HEK293 (cell line): Measurements from ENCODE around the gene BTC.

Experiments
- CTCF ChIA-PET: fragments of 350-600 bp; formaldehyde crosslinking; extraction: SDS; loops from one replicate; lab custom pipeline; 2021; ENCODE audit warnings: antibody characterized with exemption; lab: Yijun Ruan, JAX
- POLR2A ChIA-PET: fragments of 300-600 bp; formaldehyde crosslinking; extraction: SDS; loops from one replicate; lab custom pipeline; 2020; ENCODE audit warnings: antibody characterized with exemption, inconsistent platforms; lab: Yijun Ruan, JAX
- H3K27ac ChIP-seq: fragments of 200-500 bp; sonication (Bioruptor generic); 2 replicates; pipeline ENCODE4 v1.5.1; 2014; ENCODE audit warnings: low read depth, low read length, control low read depth, inconsistent platforms; ENCODE audit errors: extremely low read depth
- H3K36me3 ChIP-seq, 2 experiments: fragments of 200-500 bp in 1 of 2; sonication (Bioruptor generic) in 1 of 2; 1 replicate in 1 of 2; 2 replicates in 1 of 2; pipeline ENCODE4 v1.5.1; 2014 to 2017; ENCODE audit warnings: inconsistent platforms in 2 of 2, low read length in 2 of 2; ENCODE audit not compliant: control insufficient read depth in 2 of 2, insufficient read depth in 1 of 2
- H3K4me1 ChIP-seq: fragments of 200-500 bp; sonication (Bioruptor generic); 2 replicates; pipeline ENCODE4 v1.5.1; 2014; ENCODE audit warnings: mild to moderate bottlenecking, low read length, inconsistent platforms; ENCODE audit not compliant: control insufficient read depth, insufficient read depth
- H3K4me3 ChIP-seq: 2 replicates; pipeline ENCODE4 v1.5.1; 2011; ENCODE audit warnings: low read depth, mild to moderate bottlenecking, control low read depth, low read length, moderate library complexity
- H3K9me3 ChIP-seq: fragments of 200-500 bp; sonication (Bioruptor generic); 2 replicates; pipeline ENCODE4 v1.5.1; 2014; ENCODE audit warnings: low read depth, low read length, inconsistent platforms; ENCODE audit not compliant: control insufficient read depth, insufficient read depth
- KLF1 ChIP-seq: fragments of 450-650 bp; formaldehyde crosslinking; IDR thresholded peaks from 2 replicates; pipeline ENCODE4 v1.5.1; 2016; ENCODE audit warnings: missing biosample characterization, missing genetic modification characterization
- KLF8 ChIP-seq: fragments of 450-650 bp; formaldehyde crosslinking; IDR thresholded peaks from 2 replicates; pipeline ENCODE4 v1.5.1; 2016; ENCODE audit warnings: missing biosample characterization, missing genetic modification characterization
- MYNN ChIP-seq: fragments of 450-650 bp; formaldehyde crosslinking; IDR thresholded peaks from 2 replicates; pipeline ENCODE4 v1.5.1; 2016; ENCODE audit warnings: missing biosample characterization, missing genetic modification characterization, borderline replicate concordance
- SETDB1 ChIP-seq: IDR thresholded peaks from one replicate; pipeline ENCODE4 v1.6.1; 2017; ENCODE audit warnings: mild to moderate bottlenecking, low read length, moderate library complexity, mixed read lengths; ENCODE audit not compliant: insufficient read length
- SP3 ChIP-seq: fragments of 450-650 bp; formaldehyde crosslinking; IDR thresholded peaks from 2 replicates; pipeline ENCODE4 v1.5.1; 2016; ENCODE audit warnings: missing biosample characterization, missing genetic modification characterization
- YY1 ChIP-seq: fragments of 450-650 bp; formaldehyde crosslinking; IDR thresholded peaks from 2 replicates; pipeline ENCODE4 v1.5.1; 2018; ENCODE audit warnings: missing biosample characterization, missing genetic modification characterization
- ZFP69B ChIP-seq: fragments of 450-650 bp; formaldehyde crosslinking; IDR thresholded peaks from 2 replicates; pipeline ENCODE4 v1.5.1; 2016; ENCODE audit warnings: missing biosample characterization, missing genetic modification characterization
- ZNF223 ChIP-seq: fragments of 450-650 bp; formaldehyde crosslinking; IDR thresholded peaks from 2 replicates; pipeline ENCODE4 v1.5.1; 2016; ENCODE audit warnings: missing biosample characterization, missing genetic modification characterization
- ZNF335 ChIP-seq: fragments of 450-650 bp; formaldehyde crosslinking; conservative IDR thresholded peaks from 2 replicates; pipeline ENCODE4 v1.5.1; 2016; ENCODE audit warnings: missing biosample characterization, missing genetic modification characterization
- ZNF354C ChIP-seq: fragments of 450-650 bp; formaldehyde crosslinking; IDR thresholded peaks from 2 replicates; pipeline ENCODE4 v1.5.1; 2016; ENCODE audit warnings: missing biosample characterization, missing genetic modification characterization, low read depth, borderline replicate concordance
- ZNF548 ChIP-seq: fragments of 450-650 bp; formaldehyde crosslinking; IDR thresholded peaks from 2 replicates; pipeline ENCODE4 v1.5.1; 2016; ENCODE audit warnings: missing biosample characterization, missing genetic modification characterization
- ZNF549 ChIP-seq: fragments of 450-650 bp; IDR thresholded peaks from 2 replicates; pipeline ENCODE4 v1.5.1; 2018; ENCODE audit warnings: missing biosample characterization, missing genetic modification characterization, mild to moderate bottlenecking, inconsistent platforms, moderate library complexity
- ZNF555 ChIP-seq: fragments of 450-650 bp; formaldehyde crosslinking; conservative IDR thresholded peaks from 2 replicates; pipeline ENCODE4 v1.5.1; 2017; ENCODE audit warnings: missing biosample characterization, mild to moderate bottlenecking, missing genetic modification characterization, inconsistent platforms
- ZNF600 ChIP-seq: fragments of 450-650 bp; formaldehyde crosslinking; IDR thresholded peaks from 2 replicates; pipeline ENCODE4 v1.5.1; 2016; ENCODE audit warnings: missing biosample characterization, missing genetic modification characterization
- ZNF664 ChIP-seq: fragments of 450-650 bp; formaldehyde crosslinking; IDR thresholded peaks from 2 replicates; pipeline ENCODE4 v1.5.1; 2016; ENCODE audit warnings: missing biosample characterization, missing genetic modification characterization
- ZNF776 ChIP-seq: fragments of 450-650 bp; formaldehyde crosslinking; IDR thresholded peaks from 2 replicates; pipeline ENCODE4 v1.5.0; 2017; ENCODE audit warnings: missing biosample characterization, missing genetic modification characterization, borderline replicate concordance
- ZNF777 ChIP-seq: fragments of 450-650 bp; formaldehyde crosslinking; IDR thresholded peaks from 2 replicates; pipeline ENCODE4 v1.5.1; 2017; ENCODE audit warnings: missing biosample characterization, missing genetic modification characterization, borderline replicate concordance
- TF ChIP-seq, protein P1 (sequence below): fragments of 450-650 bp; formaldehyde crosslinking; IDR thresholded peaks from 2 replicates; pipeline ENCODE4 v1.5.1; 2016; ENCODE audit warnings: missing biosample characterization, missing genetic modification characterization
- TF ChIP-seq, protein P2 (sequence below): fragments of 450-650 bp; formaldehyde crosslinking; IDR thresholded peaks from 2 replicates; pipeline ENCODE4 v1.5.1; 2016; ENCODE audit warnings: missing biosample characterization, missing genetic modification characterization
- TF ChIP-seq, protein P3 (sequence below): fragments of 450-650 bp; formaldehyde crosslinking; IDR thresholded peaks from 2 replicates; pipeline ENCODE4 v1.5.1; 2016; ENCODE audit warnings: missing biosample characterization, missing genetic modification characterization
- TF ChIP-seq, protein P4 (sequence below): fragments of 450-650 bp; formaldehyde crosslinking; IDR thresholded peaks from 2 replicates; pipeline ENCODE4 v1.5.1; 2017; ENCODE audit warnings: missing biosample characterization, missing genetic modification characterization
- TF ChIP-seq, protein P5 (sequence below): fragments of 450-650 bp; formaldehyde crosslinking; IDR thresholded peaks from 2 replicates; pipeline ENCODE4 v1.5.1; 2017; ENCODE audit warnings: missing biosample characterization, missing genetic modification characterization

BTC gene

DNA sequence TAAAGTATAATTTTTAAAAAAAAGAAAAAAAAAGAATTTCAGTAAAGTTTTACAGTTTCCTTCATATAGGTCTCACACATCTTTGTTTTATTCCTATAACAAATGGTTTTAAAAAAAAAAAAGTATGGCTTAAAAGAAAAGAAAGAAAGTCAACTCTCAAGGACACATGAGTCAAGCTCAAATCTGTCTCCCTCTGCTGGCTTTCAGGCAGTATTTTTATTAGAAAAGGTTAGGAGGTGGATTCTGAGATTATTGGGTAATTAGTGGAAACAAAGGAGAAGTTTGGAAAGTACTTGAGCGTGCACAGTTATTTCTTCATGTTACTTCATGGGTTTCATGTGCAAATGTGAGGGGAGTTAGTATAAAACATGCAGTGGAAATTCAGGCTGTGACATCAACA is 36.6 kb upstream of the BTC start (continued):
- TF ChIP-seq, protein P1, sequence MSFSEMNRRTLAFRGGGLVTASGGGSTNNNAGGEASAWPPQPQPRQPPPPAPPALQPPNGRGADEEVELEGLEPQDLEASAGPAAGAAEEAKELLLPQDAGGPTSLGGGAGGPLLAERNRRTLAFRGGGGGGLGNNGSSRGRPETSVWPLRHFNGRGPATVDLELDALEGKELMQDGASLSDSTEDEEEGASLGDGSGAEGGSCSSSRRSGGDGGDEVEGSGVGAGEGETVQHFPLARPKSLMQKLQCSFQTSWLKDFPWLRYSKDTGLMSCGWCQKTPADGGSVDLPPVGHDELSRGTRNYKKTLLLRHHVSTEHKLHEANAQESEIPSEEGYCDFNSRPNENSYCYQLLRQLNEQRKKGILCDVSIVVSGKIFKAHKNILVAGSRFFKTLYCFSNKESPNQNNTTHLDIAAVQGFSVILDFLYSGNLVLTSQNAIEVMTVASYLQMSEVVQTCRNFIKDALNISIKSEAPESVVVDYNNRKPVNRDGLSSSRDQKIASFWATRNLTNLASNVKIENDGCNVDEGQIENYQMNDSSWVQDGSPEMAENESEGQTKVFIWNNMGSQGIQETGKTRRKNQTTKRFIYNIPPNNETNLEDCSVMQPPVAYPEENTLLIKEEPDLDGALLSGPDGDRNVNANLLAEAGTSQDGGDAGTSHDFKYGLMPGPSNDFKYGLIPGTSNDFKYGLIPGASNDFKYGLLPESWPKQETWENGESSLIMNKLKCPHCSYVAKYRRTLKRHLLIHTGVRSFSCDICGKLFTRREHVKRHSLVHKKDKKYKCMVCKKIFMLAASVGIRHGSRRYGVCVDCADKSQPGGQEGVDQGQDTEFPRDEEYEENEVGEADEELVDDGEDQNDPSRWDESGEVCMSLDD = no peak
- TF ChIP-seq YY1 (tag by site-specific recombination) = no peak
- TF ChIP-seq ZNF555 (tag by site-specific recombination) = no peak
- TF ChIP-seq ZNF354C = no peak
- TF ChIP-seq SP3 (tag by site-specific recombination) = no peak
- TF ChIP-seq, all 188 proteins: peak for 0

DNA sequence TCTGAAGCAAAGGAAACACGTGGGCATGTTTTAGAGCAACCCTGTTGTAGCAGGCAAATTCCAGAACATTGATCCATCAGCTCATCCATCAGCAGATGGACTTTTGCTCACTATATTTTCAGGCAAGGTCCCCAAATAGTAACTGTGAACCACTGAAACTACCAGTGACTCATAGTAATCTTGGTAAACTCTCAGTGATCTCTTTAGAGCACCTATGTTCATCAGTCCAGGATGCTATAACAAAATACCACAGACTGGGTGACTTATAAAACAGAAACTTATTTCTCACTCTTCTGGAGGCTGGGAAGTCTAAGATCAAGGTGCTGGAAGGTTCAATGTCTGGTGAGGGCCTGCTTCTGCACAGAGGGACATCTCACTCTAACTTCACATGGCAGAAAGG is 28.9 kb upstream of the BTC start:
- POLR2A ChIA-PET = no interaction called here

DNA sequence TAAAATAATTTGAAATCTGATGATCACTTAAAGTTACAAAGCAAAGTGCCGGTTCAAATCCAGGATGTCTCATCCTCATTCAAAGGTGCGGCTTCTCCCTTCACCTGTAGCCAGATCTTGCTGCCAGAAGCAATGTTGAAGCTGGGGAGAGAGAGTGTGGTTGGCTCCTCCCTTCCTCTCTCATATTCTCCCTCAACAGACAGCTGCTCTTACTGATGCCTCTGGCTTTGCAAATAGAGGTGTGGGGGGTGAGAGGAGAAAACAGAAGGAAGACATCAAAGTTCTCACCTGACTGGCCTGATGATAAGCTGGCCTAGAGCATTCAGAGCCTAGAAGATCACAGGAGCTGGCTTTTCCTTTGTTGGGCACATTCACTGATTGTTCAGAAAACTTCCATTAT is 28.3 kb upstream of the BTC start:
- Histone ChIP-seq H3K4me3 (no peak overlapping the region), H3K4me1 (no peaks in the 10 kb centered on the region), H3K36me3 (no peaks in the 10 kb centered on the region), H3K27ac (no peak overlapping the region), H3K9me3 (no peaks in the 10 kb centered on the region)
- ChIA-PET POLR2A (no interaction called here), CTCF (no interaction called here)
- TF ChIP-seq KLF1 = no peak
- no peak for TF ChIP-seq ZNF549 (tag by site-specific recombination)
- TF ChIP-seq ZFP69B (tag by site-specific recombination) = no peak
- TF ChIP-seq ZNF664 = no peak
- TF ChIP-seq ZNF223 (tag by site-specific recombination) = no peak
- TF ChIP-seq, protein P2, sequence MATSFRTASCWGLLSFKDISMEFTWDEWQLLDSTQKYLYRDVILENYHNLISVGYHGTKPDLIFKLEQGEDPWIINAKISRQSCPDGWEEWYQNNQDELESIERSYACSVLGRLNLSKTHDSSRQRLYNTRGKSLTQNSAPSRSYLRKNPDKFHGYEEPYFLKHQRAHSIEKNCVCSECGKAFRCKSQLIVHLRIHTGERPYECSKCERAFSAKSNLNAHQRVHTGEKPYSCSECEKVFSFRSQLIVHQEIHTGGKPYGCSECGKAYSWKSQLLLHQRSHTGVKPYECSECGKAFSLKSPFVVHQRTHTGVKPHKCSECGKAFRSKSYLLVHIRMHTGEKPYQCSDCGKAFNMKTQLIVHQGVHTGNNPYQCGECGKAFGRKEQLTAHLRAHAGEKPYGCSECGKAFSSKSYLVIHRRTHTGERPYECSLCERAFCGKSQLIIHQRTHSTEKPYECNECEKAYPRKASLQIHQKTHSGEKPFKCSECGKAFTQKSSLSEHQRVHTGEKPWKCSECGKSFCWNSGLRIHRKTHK (tag by site-specific recombination) = no peak
- TF ChIP-seq ZNF600 = no peak

More for the DNA sequence above, 28.9 kb upstream of the BTC start:
- H3K27ac ChIP-seq = no peak overlapping the region
- no peaks in the 10 kb centered on the region for H3K9me3 ChIP-seq
- no peak for TF ChIP-seq ZNF776
- TF ChIP-seq MYNN = no peak
- TF ChIP-seq, all 188 proteins: peak for 0
- H3K4me1 ChIP-seq = no peaks in the 10 kb centered on the region
- CTCF ChIA-PET = no interaction called here
- H3K36me3 ChIP-seq = no peaks in the 10 kb centered on the region
- H3K4me3 ChIP-seq = no peak overlapping the region

DNA sequence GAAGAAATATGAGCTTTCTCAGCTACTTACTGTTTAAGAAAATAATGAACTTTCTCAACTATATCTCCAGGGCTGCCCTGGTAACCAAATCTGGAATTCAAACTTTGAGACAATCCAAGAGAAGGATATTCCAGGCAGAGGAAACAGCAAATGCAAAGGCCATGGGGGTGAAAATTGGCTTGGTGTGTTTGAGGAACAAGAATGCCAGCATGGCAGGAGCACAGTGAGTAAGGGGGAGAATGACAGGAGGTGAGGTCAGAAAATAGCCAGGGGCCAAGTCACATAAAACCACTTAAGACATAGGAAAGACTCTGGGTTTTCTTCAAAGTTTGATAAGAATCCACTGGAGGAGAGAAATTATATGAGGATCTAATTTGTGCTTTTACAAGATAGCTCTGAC is 27.2 kb upstream of the BTC start:
- H3K27ac ChIP-seq = no peak overlapping the region
- H3K4me1 ChIP-seq = no peaks in the 10 kb centered on the region
- H3K36me3 ChIP-seq = no peaks in the 10 kb centered on the region
- POLR2A ChIA-PET = no interaction called here
- CTCF ChIA-PET = interaction anchor here (0.7 kb wide), 1 partner anchor 593 kb away, joined by 3 read pairs; no protein-coding TSS in a partner anchor
- no peaks in the 10 kb centered on the region for H3K9me3 ChIP-seq
- H3K4me3 ChIP-seq = no peak overlapping the region
- TF ChIP-seq, protein P3, sequence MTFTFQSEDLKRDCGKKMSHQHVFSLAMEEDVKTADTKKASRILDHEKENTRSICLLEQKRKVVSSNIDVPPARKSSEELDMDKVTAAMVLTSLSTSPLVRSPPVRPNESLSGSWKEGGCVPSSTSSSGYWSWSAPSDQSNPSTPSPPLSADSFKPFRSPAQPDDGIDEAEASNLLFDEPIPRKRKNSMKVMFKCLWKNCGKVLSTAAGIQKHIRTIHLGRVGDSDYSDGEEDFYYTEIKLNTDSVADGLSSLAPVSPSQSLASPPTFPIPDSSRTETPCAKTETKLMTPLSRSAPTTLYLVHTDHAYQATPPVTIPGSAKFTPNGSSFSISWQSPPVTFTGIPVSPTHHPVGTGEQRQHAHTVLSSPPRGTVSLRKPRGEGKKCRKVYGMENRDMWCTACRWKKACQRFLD (tag by site-specific recombination) = no peak
- TF ChIP-seq, protein P4, sequence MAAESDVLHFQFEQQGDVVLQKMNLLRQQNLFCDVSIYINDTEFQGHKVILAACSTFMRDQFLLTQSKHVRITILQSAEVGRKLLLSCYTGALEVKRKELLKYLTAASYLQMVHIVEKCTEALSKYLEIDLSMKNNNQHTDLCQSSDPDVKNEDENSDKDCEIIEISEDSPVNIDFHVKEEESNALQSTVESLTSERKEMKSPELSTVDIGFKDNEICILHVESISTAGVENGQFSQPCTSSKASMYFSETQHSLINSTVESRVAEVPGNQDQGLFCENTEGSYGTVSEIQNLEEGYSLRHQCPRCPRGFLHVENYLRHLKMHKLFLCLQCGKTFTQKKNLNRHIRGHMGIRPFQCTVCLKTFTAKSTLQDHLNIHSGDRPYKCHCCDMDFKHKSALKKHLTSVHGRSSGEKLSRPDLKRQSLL = no peak
- no peak for TF ChIP-seq MYNN
- TF ChIP-seq SETDB1 = no peak
- no peak for TF ChIP-seq ZNF548
- TF ChIP-seq KLF8 (tag by site-specific recombination) = no peak
- TF ChIP-seq ZNF777 (tag by site-specific recombination) = no peak
- TF ChIP-seq, protein P5, sequence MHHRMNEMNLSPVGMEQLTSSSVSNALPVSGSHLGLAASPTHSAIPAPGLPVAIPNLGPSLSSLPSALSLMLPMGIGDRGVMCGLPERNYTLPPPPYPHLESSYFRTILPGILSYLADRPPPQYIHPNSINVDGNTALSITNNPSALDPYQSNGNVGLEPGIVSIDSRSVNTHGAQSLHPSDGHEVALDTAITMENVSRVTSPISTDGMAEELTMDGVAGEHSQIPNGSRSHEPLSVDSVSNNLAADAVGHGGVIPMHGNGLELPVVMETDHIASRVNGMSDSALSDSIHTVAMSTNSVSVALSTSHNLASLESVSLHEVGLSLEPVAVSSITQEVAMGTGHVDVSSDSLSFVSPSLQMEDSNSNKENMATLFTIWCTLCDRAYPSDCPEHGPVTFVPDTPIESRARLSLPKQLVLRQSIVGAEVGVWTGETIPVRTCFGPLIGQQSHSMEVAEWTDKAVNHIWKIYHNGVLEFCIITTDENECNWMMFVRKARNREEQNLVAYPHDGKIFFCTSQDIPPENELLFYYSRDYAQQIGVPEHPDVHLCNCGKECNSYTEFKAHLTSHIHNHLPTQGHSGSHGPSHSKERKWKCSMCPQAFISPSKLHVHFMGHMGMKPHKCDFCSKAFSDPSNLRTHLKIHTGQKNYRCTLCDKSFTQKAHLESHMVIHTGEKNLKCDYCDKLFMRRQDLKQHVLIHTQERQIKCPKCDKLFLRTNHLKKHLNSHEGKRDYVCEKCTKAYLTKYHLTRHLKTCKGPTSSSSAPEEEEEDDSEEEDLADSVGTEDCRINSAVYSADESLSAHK (tag by site-specific recombination) = no peak
- TF ChIP-seq ZNF335 (tag by site-specific recombination) = no peak
